ENCODE measurements around the gene GRWD1.

DNA sequence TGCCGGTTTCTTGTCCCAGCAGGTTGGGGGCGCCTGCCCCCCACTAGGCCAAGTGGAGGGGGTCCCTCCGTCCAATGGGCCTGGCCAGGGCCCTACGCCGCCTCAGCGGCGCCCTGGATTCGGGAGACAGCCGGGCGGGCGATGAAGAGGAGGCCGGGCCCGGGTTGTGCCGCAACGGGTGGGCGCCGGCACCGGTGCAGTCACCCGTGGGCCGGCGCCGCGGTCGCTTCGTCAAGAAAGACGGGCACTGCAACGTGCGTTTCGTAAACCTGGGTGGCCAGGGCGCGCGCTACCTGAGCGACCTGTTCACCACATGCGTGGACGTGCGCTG is 15.8 kb downstream of the GRWD1 start:
- TF ChIP-seq FOXK2 (IDR thresholded peaks at IDR 0.05) (no peak), SUZ12 (IDR thresholded peaks at IDR 0.05) (no peak), ZNF384 (IDR thresholded peaks at IDR 0.05) (no peak), ELF4 (IDR thresholded peaks at IDR 0.05) (no peak), FOXM1 (IDR thresholded peaks at IDR 0.05; ENCODE audit: borderline replicate concordance) (no peak), CTBP1 (IDR thresholded peaks at IDR 0.05; ENCODE audit: borderline replicate concordance) (no peak), BHLHE40 (IDR thresholded peaks at IDR 0.05; ENCODE audit: borderline replicate concordance) (no peak), FOXA1 (IDR thresholded peaks at IDR 0.05) (no peak), SP1 (IDR thresholded peaks at IDR 0.05) (no peak), TARDBP (IDR thresholded peaks at IDR 0.05) (no peak)

Data from HEK293T (cell line).